HG03175 (cell line): ENCODE data around the gene BPIFB6.

Experiments used
- ATAC-seq: cut with Tn5 transposase; IDR thresholded peaks from one replicate; pipeline ENCODE4 v1.9.1; 2021; ENCODE audit warnings: mild to moderate bottlenecking, moderate library complexity; ENCODE audit not compliant: unreplicated experiment

Gene BPIFB6

GRCh38 chr20:33031531-33031930 lies at the start of gene BPIFB6:
Gene BPIFB6 (plus strand): TSS chr20:33031648. CDS start chr20:33031648, 0 bp downstream.
- ATAC-seq = no peak

GRCh38 chr20:32982617-32983458 lies 48.6 kb upstream of the BPIFB6 start:
- ATAC-seq = no peak

- no peak for ATAC-seq
Observed at GRCh38 chr20:32983459-32984112, 47.9 kb upstream of the BPIFB6 start.

GRCh38 chr20:32984196-32984595 lies 47.3 kb upstream of the BPIFB6 start:
- ATAC-seq = no peak

- ATAC-seq = no peak
Observed at GRCh38 chr20:32984631-32985354, 46.7 kb upstream of the BPIFB6 start.

- ATAC-seq = no peak
Observed at GRCh38 chr20:32985596-32985995, 45.9 kb upstream of the BPIFB6 start.

- ATAC-seq = no peak
Observed at GRCh38 chr20:32986331-32986966, 45.0 kb upstream of the BPIFB6 start.

- ATAC-seq = no peak
Observed at GRCh38 chr20:32987044-32987825, 44.2 kb upstream of the BPIFB6 start.

- no peak for ATAC-seq
Observed at GRCh38 chr20:32988008-32988407, 43.4 kb upstream of the BPIFB6 start.

- no peak for ATAC-seq
Observed at GRCh38 chr20:32989507-32990283, 41.8 kb upstream of the BPIFB6 start.

GRCh38 chr20:32990426-32990825 lies 41.0 kb upstream of the BPIFB6 start:
- ATAC-seq = no peak

- ATAC-seq = no peak
Observed at GRCh38 chr20:32991383-32991782, 40.1 kb upstream of the BPIFB6 start.

GRCh38 chr20:32991792-32992641 lies 39.4 kb upstream of the BPIFB6 start:
- no peak for ATAC-seq

GRCh38 chr20:32993496-32994050 lies 37.9 kb upstream of the BPIFB6 start:
- no peak for ATAC-seq

- no peak for ATAC-seq
Observed at GRCh38 chr20:32995802-32996201, 35.6 kb upstream of the BPIFB6 start.

GRCh38 chr20:32997431-32997830 lies 34.0 kb upstream of the BPIFB6 start:
- no peak for ATAC-seq

GRCh38 chr20:32999603-33000250 lies 31.7 kb upstream of the BPIFB6 start:
- no peak for ATAC-seq
